Activated CD4-positive, alpha-beta T cell treated with anti-CD3 and anti-CD28 coated beads, Interleukin-2, amount 50 U/mL, for 4 hours (primary cell): ENCODE measurements around the gene BCDIN3D.

ENCODE experiments used
- DNase-seq, 2 experiments: peaks; one replicate each; pipeline ENCODE4 v3.0.0-alpha.2; 2020

Gene BCDIN3D

GRCh38 chr12:49795654-49796105 is 47.2 kb downstream of the BCDIN3D start:
- no peak for DNase-seq

GRCh38 chr12:49794811-49795653 is 47.9 kb downstream of the BCDIN3D start:
- DNase-seq: no peak

- no peak for DNase-seq
These were observed 48.9 kb downstream of the BCDIN3D start for GRCh38 chr12:49794021-49794420.

- no peak for DNase-seq
These were observed 49.3 kb downstream of the BCDIN3D start for GRCh38 chr12:49793620-49794019.

GRCh38 chr12:49792976-49793580 is 49.8 kb downstream of the BCDIN3D start:
- DNase-seq: no peak

- DNase-seq: no peak
These were observed 50.5 kb downstream of the BCDIN3D start for GRCh38 chr12:49792181-49792970.

GRCh38 chr12:49791700-49792099 is 51.2 kb downstream of the BCDIN3D start:
- no peak for DNase-seq

- no peak for DNase-seq
These were observed 52.0 kb downstream of the BCDIN3D start for GRCh38 chr12:49790741-49791555.

GRCh38 chr12:49789992-49790391 is 52.9 kb downstream of the BCDIN3D start:
- DNase-seq: no peak

GRCh38 chr12:49787672-49788071 is 55.2 kb downstream of the BCDIN3D start:
- DNase-seq: no peak
